HCEC 1CT (cell line): ENCODE results near the gene COL7A1.
"Not testable (repeated sequence)": the region's sequence is repeated elsewhere in the genome, so short reads cannot be mapped to it uniquely, and the experiment has no call there.

Experiments used
- DNase-seq: peaks from one replicate; pipeline ENCODE4 v3.0.0-alpha.2; 2017

Gene COL7A1

GRCh38 chr3:48535578-48535977 is 59.6 kb downstream of the COL7A1 start:
- no peak for DNase-seq

GRCh38 chr3:48532977-48533337 is 62.2 kb downstream of the COL7A1 start:
- no peak for DNase-seq

- no peak for DNase-seq
Measured at GRCh38 chr3:48532271-48532976, 62.7 kb downstream of the COL7A1 start.

DNA sequence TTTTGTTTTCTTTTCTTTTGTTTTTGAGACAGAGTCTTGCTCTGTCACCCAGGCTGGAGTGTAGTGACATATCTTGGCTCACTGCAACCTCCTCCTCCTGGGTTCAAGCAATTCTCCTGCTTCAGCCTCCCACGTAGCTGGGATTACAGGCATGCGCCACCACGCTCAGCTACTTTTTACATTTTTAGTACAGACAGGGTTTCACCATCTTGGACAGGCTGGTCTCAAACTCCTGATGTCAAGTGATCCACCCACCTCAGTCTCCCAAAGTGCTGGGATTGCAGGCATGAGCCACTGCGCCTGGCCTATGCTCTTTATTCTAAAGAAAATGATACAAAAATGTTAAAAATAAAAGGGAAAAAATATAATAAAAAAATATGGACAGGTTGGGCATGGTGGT is 64.4 kb downstream of the COL7A1 start:
- not testable (repeated sequence) for DNase-seq

GRCh38 chr3:48528754-48529153 is 66.4 kb downstream of the COL7A1 start:
- DNase-seq = peak; percentile 12

DNA sequence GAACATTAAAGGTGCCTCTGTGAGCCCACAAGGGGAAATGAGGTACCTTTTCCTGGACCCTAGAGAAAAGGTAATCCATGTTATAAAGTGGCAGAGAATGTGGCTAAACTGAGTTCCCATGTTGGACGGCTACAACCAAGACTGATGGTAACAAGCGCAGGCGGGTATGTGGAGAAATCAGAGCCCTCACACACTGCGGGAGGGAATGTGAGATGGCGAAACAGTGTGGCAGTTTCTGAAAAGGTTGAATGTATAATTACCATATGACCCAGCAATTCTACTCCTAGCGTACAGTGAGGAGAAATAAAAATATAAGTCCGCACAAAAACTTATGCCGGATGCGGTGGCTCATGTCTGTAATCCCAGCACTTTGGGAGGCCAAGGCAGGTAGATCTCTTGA is 67.1 kb downstream of the COL7A1 start:
- no peak for DNase-seq

DNA sequence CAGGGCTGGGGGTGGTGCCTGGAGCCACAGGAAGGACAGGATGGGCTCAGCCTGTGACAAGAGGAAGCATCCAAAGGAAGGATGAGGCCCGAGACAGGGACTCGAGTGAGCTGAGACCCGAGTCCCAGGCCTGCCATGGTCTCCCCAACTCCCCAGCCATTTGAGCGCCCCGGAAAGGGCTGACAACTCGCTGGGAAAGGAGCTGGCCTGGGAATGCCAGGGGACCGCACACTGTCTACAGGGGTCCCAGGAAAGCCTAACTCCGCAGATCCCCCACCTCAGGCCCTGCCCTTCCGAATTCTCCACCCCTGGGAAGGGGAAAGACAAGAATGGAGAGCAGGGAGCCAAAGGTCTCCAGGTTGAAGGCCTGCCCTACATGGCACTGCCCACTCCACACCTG is 70.2 kb downstream of the COL7A1 start:
- no peak for DNase-seq

- DNase-seq = no peak
Measured at GRCh38 chr3:48521635-48522034, 73.5 kb downstream of the COL7A1 start.

DNA sequence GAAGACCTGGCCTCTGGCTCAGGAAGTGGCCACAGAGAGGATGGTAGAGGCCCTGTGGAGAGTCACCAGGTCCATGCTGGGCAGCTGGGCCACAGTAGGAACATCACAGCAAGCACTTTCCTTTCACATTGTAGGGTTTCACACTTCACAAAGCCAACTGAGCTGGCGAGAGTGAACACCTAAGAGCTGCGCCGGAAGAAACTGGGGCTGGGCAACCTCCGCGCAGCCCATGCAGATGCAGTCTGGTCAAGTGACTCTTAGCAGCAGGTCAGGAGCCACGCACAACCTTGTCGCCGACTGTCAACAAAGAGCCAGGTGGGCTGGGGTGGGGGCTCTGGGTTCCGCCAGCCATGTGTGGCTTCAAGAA is 75.9 kb downstream of the COL7A1 start:
- DNase-seq = no peak

- no peak for DNase-seq
Measured at GRCh38 chr3:48518638-48519276, 76.4 kb downstream of the COL7A1 start.

DNA sequence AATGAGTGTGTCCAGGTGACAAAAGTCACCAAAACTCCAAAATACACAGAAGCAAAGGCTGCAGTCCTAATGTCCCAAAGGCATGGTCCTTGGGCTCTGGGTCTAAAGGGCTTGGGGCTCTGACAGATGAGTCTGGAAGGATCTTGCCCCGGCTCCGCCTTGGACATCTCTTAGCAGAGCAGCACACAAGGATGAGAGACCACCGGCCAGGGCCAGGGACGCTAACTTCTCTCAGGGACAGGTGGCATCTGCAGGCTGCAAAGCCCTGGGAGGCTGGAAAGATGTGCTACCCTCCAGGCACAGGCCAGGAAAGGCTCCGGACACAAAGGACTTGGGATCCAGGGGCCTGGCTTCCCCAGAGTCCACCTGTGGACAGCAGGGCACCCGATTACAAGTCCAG is 77.1 kb downstream of the COL7A1 start:
- DNase-seq = no peak

- no peak for DNase-seq
Measured at GRCh38 chr3:48516571-48516970, 78.6 kb downstream of the COL7A1 start.

- DNase-seq = no peak
Measured at GRCh38 chr3:48514431-48515227, 80.5 kb downstream of the COL7A1 start.
